Keratinocyte (primary cell): Measurements from ENCODE around the gene TMEM129. TPM values are rescaled to one million over a fixed set of nuclear protein-coding genes. Genes with fewer than 3 reads are reported as not detected.

Experiments
- DNase-seq: peaks from one replicate; pipeline ENCODE4 v3.0.0-alpha.2; 2011; ENCODE audit warnings: low read depth, missing footprints, low spot score
- FAIRE-seq: peaks from 2 replicates; lab custom pipeline; 2011; peaks lifted over from hg19 to GRCh38; lab: Jason Lieb, UNC
- H2AFZ ChIP-seq: 2 replicates; pipeline ENCODE4 v1.6.0; 2012; ENCODE audit warnings: low read length, control low read depth, inconsistent platforms; ENCODE audit not compliant: control insufficient read depth
- H3K27ac ChIP-seq: 2 replicates; pipeline ENCODE4 v1.5.1; 2011; ENCODE audit warnings: low read length; ENCODE audit not compliant: control insufficient read depth, insufficient read depth
- H3K27me3 ChIP-seq: 3 replicates; pipeline ENCODE4 v1.6.0; 2011; ENCODE audit warnings: low read length; ENCODE audit not compliant: control insufficient read depth, insufficient read depth; ENCODE audit errors: extremely low read depth
- H3K36me3 ChIP-seq, 2 experiments: 2 replicates in 1 of 2; 3 replicates in 1 of 2; pipeline ENCODE4 v1.5.1; 2011; ENCODE audit warnings: low read length in 2 of 2, mild to moderate bottlenecking in 1 of 2; ENCODE audit not compliant: control insufficient read depth in 2 of 2, insufficient read depth in 2 of 2; ENCODE audit errors: extremely low read depth in 1 of 2
- H3K4me1 ChIP-seq: 3 replicates; pipeline ENCODE4 v1.5.1; 2011; ENCODE audit warnings: low read length; ENCODE audit not compliant: control insufficient read depth, insufficient read depth; ENCODE audit errors: extremely low read depth
- H3K4me2 ChIP-seq: 3 replicates; pipeline ENCODE4 v1.6.0; 2011; ENCODE audit warnings: low read depth, low read length; ENCODE audit not compliant: control insufficient read depth, insufficient read depth; ENCODE audit errors: extremely low read depth
- H3K4me3 ChIP-seq, 3 experiments: fragments of 200-600 bp in 1 of 3; sonication (generic) in 1 of 3; 2 replicates in 2 of 3; 3 replicates in 1 of 3; pipeline ENCODE4 v1.5.1; 2011 to 2016; ENCODE audit warnings: low read length in 3 of 3, mild to moderate bottlenecking in 3 of 3, control low read depth in 2 of 3, inconsistent platforms in 1 of 3, low read depth in 1 of 3, mixed read lengths in 1 of 3, mixed run types in 1 of 3, moderate library complexity in 1 of 3; ENCODE audit not compliant: control insufficient read depth in 2 of 3, insufficient read depth in 2 of 3; ENCODE audit errors: extremely low read depth in 1 of 3
- H3K79me2 ChIP-seq: 2 replicates; pipeline ENCODE4 v1.6.0; 2012; ENCODE audit warnings: low read length; ENCODE audit not compliant: control insufficient read depth, insufficient read depth
- H3K9ac ChIP-seq: 3 replicates; pipeline ENCODE4 v1.6.0; 2011; ENCODE audit warnings: low read length; ENCODE audit not compliant: control insufficient read depth, insufficient read depth; ENCODE audit errors: extremely low read depth
- H3K9me1 ChIP-seq: 3 replicates; pipeline ENCODE4 v1.6.0; 2011; ENCODE audit warnings: low read length; ENCODE audit not compliant: control insufficient read depth, insufficient read depth; ENCODE audit errors: extremely low read depth
- H3K9me3 ChIP-seq: 2 replicates; pipeline ENCODE4 v1.5.1; 2012; ENCODE audit warnings: low read depth, low read length; ENCODE audit not compliant: control insufficient read depth
- H4K20me1 ChIP-seq: 3 replicates; pipeline ENCODE4 v1.6.0; 2011; ENCODE audit warnings: low read length; ENCODE audit not compliant: control insufficient read depth, insufficient read depth; ENCODE audit errors: extremely low read depth
- EZH2 ChIP-seq: IDR thresholded peaks from one replicate; pipeline ENCODE4 v1.6.1; 2012; ENCODE audit warnings: inconsistent platforms, mild to moderate bottlenecking, low read length, moderate library complexity
- dilution Hi-C: fragments of 300-500 bp; cut with MboI; formaldehyde crosslinking; loops from one replicate; pipeline ENCODE4 v1.7.0; 2020; ENCODE audit warnings: low sequenced_read_pairs; ENCODE audit not compliant: extremely low pct_ligation_motif_present
- polyA plus RNA-seq, 5 experiments: library from polyadenylated mRNA; depleted of rRNA in 3 of 5; stranded (reverse) in 3 of 5; stranded (forward) in 1 of 5; unstranded in 1 of 5; fragments of >200 nt; gene quantifications; 1 replicate in 1 of 5; 2 replicates in 3 of 5; 3 replicates in 1 of 5; pipeline versions ENCODE4 v1.2.1 to v1.2.3, GENCODE V29; 2011 to 2012; ENCODE audit warnings: missing spikeins in 2 of 5, low read depth in 1 of 5, low replicate concordance in 1 of 5
- TF ChIP-seq, protein P1 (sequence below), 3 experiments: IDR thresholded peaks in 1 of 3; conservative IDR thresholded peaks in 1 of 3; optimal IDR thresholded peaks in 1 of 3; 2 replicates in 2 of 3; 3 replicates in 1 of 3; pipeline versions ENCODE3 to v1.5.1; 2011; ENCODE audit warnings: low read length in 3 of 3, mild to moderate bottlenecking in 3 of 3, moderate library complexity in 2 of 3, control low read depth in 1 of 3, inconsistent platforms in 1 of 3; ENCODE audit not compliant: insufficient read depth in 2 of 3; ENCODE audit errors: extremely low read depth in 1 of 3

TMEM129 gene
- polyA plus RNA-seq, 1 donor (not counting 4 experiments of a cell fraction or from before 2014, with no cell fraction given) = 11.7 TPM

DNA sequence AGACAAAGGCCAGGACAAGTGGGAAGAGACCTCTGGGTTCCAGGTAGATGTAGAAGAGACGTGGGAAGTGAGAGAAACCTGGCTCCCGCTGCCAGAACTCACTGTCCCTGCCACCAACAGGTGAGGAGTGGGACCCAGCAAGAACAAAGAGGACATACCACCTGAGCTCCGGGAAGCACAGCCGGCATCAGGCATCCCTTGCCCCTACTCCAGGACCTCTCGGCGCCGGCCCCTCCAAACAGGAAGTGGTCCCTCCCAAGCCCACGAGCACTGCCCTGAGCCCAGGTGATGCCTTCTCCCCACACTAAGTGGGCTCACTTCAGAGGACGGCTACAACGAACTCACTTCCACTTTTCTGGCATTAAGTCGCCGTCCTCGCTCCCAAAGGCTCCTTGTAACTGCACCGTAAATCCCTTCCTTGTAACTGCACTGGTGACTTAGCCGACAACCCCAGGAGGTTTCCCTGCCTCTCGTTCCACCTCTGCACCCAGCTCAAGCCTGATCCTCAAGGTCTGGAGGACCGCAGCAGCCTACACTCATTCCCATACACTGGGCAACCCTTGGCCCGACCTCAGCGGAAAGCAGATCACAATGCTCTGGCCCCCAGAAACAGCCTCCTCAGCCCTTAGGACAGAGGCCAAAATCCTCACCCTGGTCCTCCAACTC lies 45.9 kb downstream of the TMEM129 start:
- H3K9ac ChIP-seq = no peak overlapping the region
- H3K4me1 ChIP-seq = no peaks in the 10 kb centered on the region
- no peak for DNase-seq
- no peaks in the 10 kb centered on the region for H3K9me1 ChIP-seq
- dilution Hi-C loops = no loop called here
- FAIRE-seq = no peak
- H2AFZ ChIP-seq = no peak overlapping the region
- H3K79me2 ChIP-seq = no peaks in the 10 kb centered on the region
- H3K27ac ChIP-seq = no peak overlapping the region
- no peaks in the 10 kb centered on the region for H3K9me3 ChIP-seq
- no peaks in the 10 kb centered on the region for H3K27me3 ChIP-seq
- H3K36me3 ChIP-seq = no peaks in the 10 kb centered on the region
- no peaks in the 10 kb centered on the region for H4K20me1 ChIP-seq
- no peak overlapping the region for H3K4me3 ChIP-seq
- no peak overlapping the region for H3K4me2 ChIP-seq
- no peak for TF ChIP-seq EZH2
- TF ChIP-seq, protein P1, sequence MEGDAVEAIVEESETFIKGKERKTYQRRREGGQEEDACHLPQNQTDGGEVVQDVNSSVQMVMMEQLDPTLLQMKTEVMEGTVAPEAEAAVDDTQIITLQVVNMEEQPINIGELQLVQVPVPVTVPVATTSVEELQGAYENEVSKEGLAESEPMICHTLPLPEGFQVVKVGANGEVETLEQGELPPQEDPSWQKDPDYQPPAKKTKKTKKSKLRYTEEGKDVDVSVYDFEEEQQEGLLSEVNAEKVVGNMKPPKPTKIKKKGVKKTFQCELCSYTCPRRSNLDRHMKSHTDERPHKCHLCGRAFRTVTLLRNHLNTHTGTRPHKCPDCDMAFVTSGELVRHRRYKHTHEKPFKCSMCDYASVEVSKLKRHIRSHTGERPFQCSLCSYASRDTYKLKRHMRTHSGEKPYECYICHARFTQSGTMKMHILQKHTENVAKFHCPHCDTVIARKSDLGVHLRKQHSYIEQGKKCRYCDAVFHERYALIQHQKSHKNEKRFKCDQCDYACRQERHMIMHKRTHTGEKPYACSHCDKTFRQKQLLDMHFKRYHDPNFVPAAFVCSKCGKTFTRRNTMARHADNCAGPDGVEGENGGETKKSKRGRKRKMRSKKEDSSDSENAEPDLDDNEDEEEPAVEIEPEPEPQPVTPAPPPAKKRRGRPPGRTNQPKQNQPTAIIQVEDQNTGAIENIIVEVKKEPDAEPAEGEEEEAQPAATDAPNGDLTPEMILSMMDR (optimal IDR thresholded peaks at IDR 0.05 in 1 of 3, IDR thresholded peaks at IDR 0.05 in 1 of 3, conservative IDR thresholded peaks at IDR 0.05 in 1 of 3; ENCODE audit: extremely low read depth in 1 of 3, insufficient read depth in 2 of 3, low read length in 3 of 3) = no peak

GRCh38 chr4:1674682-1675081 lies 46.4 kb downstream of the TMEM129 start:
- H3K79me2 ChIP-seq = no peaks in the 10 kb centered on the region
- FAIRE-seq = no peak
- H3K4me1 ChIP-seq = no peaks in the 10 kb centered on the region
- H3K27ac ChIP-seq = no peak overlapping the region
- dilution Hi-C loops = no loop called here
- no peak for TF ChIP-seq EZH2
- TF ChIP-seq, protein P1 (optimal IDR thresholded peaks at IDR 0.05 in 1 of 3, IDR thresholded peaks at IDR 0.05 in 1 of 3, conservative IDR thresholded peaks at IDR 0.05 in 1 of 3; ENCODE audit: extremely low read depth in 1 of 3, insufficient read depth in 2 of 3, low read length in 3 of 3) = no peak
- no peak overlapping the region for H3K9ac ChIP-seq
- H3K9me3 ChIP-seq = no peaks in the 10 kb centered on the region
- H3K36me3 ChIP-seq = no peaks in the 10 kb centered on the region
- no peak for DNase-seq
- H3K4me2 ChIP-seq = no peak overlapping the region
- H2AFZ ChIP-seq = no peak overlapping the region
- no peaks in the 10 kb centered on the region for H3K27me3 ChIP-seq
- no peaks in the 10 kb centered on the region for H3K9me1 ChIP-seq
- no peaks in the 10 kb centered on the region for H4K20me1 ChIP-seq
- H3K4me3 ChIP-seq = no peak overlapping the region
